ENCODE measurements around the gene TANGO6.

GRCh38 chr16:69130461-69130860, 287.1 kb downstream of the TANGO6 start:
- no peak for TF ChIP-seq CTCF (IDR thresholded peaks at IDR 0.05)
- TF ChIP-seq POLR2A (IDR thresholded peaks at IDR 0.05) = no peak

Measured in ovary (tissue), 3 donors.